Naive thymus-derived CD4-positive, alpha-beta T cell (primary cell): ENCODE measurements around the gene AKAP17A. TPM values are rescaled to one million over a fixed set of nuclear protein-coding genes. Genes with fewer than 3 reads are reported as not detected.

Experiments used
- ATAC-seq: fragments of 150-1000 bp; cut with Tn5 transposase; 2 replicates; pipeline ENCODE4 v1.10.0; 2021; ENCODE audit warnings: mild to moderate bottlenecking, moderate library complexity
- CTCF ChIA-PET: fragments of 350-600 bp; sonication (Branson Sonifier 250); formaldehyde crosslinking; loops from one replicate; lab custom pipeline; 2021; ENCODE audit warnings: antibody characterized with exemption; lab: Charles Lee
- POLR2A ChIA-PET: fragments of 350-600 bp; sonication (Branson Sonifier 250); formaldehyde crosslinking; loops from one replicate; lab custom pipeline; 2021; ENCODE audit warnings: antibody characterized with exemption, inconsistent platforms; lab: Charles Lee
- DNase-seq, 9 donors: peaks; one replicate each; pipeline versions ENCODE4 v3.0.0 to v3.0.0-alpha.2; 2020 to 2022; ENCODE audit warnings: mixed read lengths in 1 of 9
- H3K27ac ChIP-seq: one replicate; pipeline ENCODE4 v1.7.0; 2013; ENCODE audit warnings: mild to moderate bottlenecking, low read depth, low read length, moderate library complexity
- H3K27me3 ChIP-seq, 2 donors: one replicate each; pipeline ENCODE4 v1.7.0; 2013; ENCODE audit warnings: low read length in 2 of 2, mild to moderate bottlenecking in 2 of 2, moderate library complexity in 2 of 2; ENCODE audit not compliant: control insufficient read depth in 2 of 2, insufficient read depth in 2 of 2
- H3K36me3 ChIP-seq, 3 experiments: 1 replicate in 2 of 3; 2 replicates in 1 of 3; pipeline ENCODE4 v1.7.0; 2013; ENCODE audit warnings: low read length in 3 of 3, mild to moderate bottlenecking in 3 of 3, moderate library complexity in 1 of 3; ENCODE audit not compliant: insufficient read depth in 3 of 3, control insufficient read depth in 2 of 3
- H3K4me1 ChIP-seq, 2 donors: one replicate each; pipeline ENCODE4 v1.7.0; 2013; ENCODE audit warnings: low read length in 2 of 2, mild to moderate bottlenecking in 2 of 2, moderate library complexity in 1 of 2; ENCODE audit not compliant: control insufficient read depth in 2 of 2, insufficient read depth in 2 of 2
- H3K4me3 ChIP-seq: 2 replicates; pipeline ENCODE4 v1.7.0; 2013; ENCODE audit warnings: mild to moderate bottlenecking, low read length
- H3K9me3 ChIP-seq, 3 experiments: 1 replicate in 2 of 3; 2 replicates in 1 of 3; pipeline ENCODE4 v1.7.0; 2013; ENCODE audit warnings: low read length in 3 of 3; ENCODE audit not compliant: control insufficient read depth in 2 of 3
- H3K27ac Mint-ChIP-seq, 9 donors: one replicate each; pipeline ENCODE4 v1.8.0; 2020 to 2022; ENCODE audit warnings: mixed read lengths in 9 of 9, mild to moderate bottlenecking in 8 of 9, moderate library complexity in 5 of 9, inconsistent platforms in 2 of 9
- H3K27me3 Mint-ChIP-seq, 5 donors: one replicate each; pipeline ENCODE4 v1.8.0; 2021 to 2022; ENCODE audit warnings: mixed read lengths in 5 of 5, mild to moderate bottlenecking in 1 of 5
- H3K36me3 Mint-ChIP-seq, 5 donors: one replicate each; pipeline ENCODE4 v1.8.0; 2020 to 2022; ENCODE audit warnings: mixed read lengths in 5 of 5, mild to moderate bottlenecking in 3 of 5, inconsistent platforms in 1 of 5
- H3K4me1 Mint-ChIP-seq, 7 donors: one replicate each; pipeline ENCODE4 v1.8.0; 2020 to 2022; ENCODE audit warnings: mixed read lengths in 7 of 7, mild to moderate bottlenecking in 3 of 7, inconsistent platforms in 1 of 7
- H3K4me3 Mint-ChIP-seq, 10 donors: one replicate each; pipeline ENCODE4 v1.8.0; 2020 to 2022; ENCODE audit warnings: mild to moderate bottlenecking in 10 of 10, mixed read lengths in 10 of 10, moderate library complexity in 6 of 10, inconsistent platforms in 2 of 10
- H3K9me3 Mint-ChIP-seq, 11 donors: one replicate each; pipeline ENCODE4 v1.8.0; 2020 to 2022; ENCODE audit warnings: mixed read lengths in 11 of 11, mild to moderate bottlenecking in 4 of 11, inconsistent platforms in 1 of 11, moderate library complexity in 1 of 11
- intact Hi-C, 2 donors: fragments of 100-400 bp; cut with micrococcal nuclease; formaldehyde crosslinking; loops; one replicate each; pipeline ENCODE4 v1.15.1; 2023
- polyA plus RNA-seq, 2 donors: library from polyadenylated mRNA; unstranded; fragments of 300-500 nt; fragmentation: Illumina TruSeq; gene quantifications; one replicate each; pipeline ENCODE4 v1.2.3, GENCODE V29; 2021
- total RNA-seq, 6 experiments: library from RNA in 5 of 6; stranded (reverse) in 5 of 6; gene quantifications; 1 replicate in 5 of 6; 2 replicates in 1 of 6; pipeline ENCODE4 v1.2.3 and lab custom pipeline; 2021 to 2026

AKAP17A gene
- total and polyA plus RNA-seq, 7 experiments from 2014 or later, result 19.2 to 165 (median 119) TPM

- peaks cover 32 to 100% (median 50%) of the 10 kb centered on the region in 3 experiments for H3K36me3 ChIP-seq
- Mint-ChIP-seq H3K36me3 (peaks cover 0 to 51% (median 35%) of the 10 kb centered on the region in 5 donors), H3K27me3 (no peaks in the 10 kb centered on the region), H3K27ac (peak overlapping the region in 1 of 9 donors; percentile 22), H3K4me3 (no peak overlapping the region), H3K4me1 (peaks cover 5 to 27% (median 19%) of the 10 kb centered on the region in 7 donors), H3K9me3 (peaks cover 0 to 2% (median 0%) of the 10 kb centered on the region in 11 donors)
- no peak overlapping the region for H3K4me3 ChIP-seq
- peak; percentile 26 for ATAC-seq
- peaks cover 0 to 3% (median 0%) of the 10 kb centered on the region in 3 experiments for H3K9me3 ChIP-seq
- CTCF ChIA-PET, result no interaction called here
- H3K27me3 ChIP-seq, result no peaks in the 10 kb centered on the region
- DNase-seq, result no peak
- H3K4me1 ChIP-seq, result peaks cover 3 to 7% of the 10 kb centered on the region in 2 donors
- POLR2A ChIA-PET, result no interaction called here
- H3K27ac ChIP-seq, result no peak overlapping the region
- intact Hi-C loops, result no loop called here
These were observed 6.8 kb downstream of the AKAP17A start for GRCh38 chrX:1598021-1598875.

- ChIA-PET CTCF (no interaction called here), POLR2A (no interaction called here)
- peaks cover 9 to 18% (median 16%) of the 10 kb centered on the region in 7 donors for H3K4me1 Mint-ChIP-seq
- Histone ChIP-seq H3K9me3 (peaks cover 0 to 3% (median 0%) of the 10 kb centered on the region in 3 experiments), H3K4me1 (peaks cover 0 to 2% of the 10 kb centered on the region in 2 donors), H3K27ac (no peak overlapping the region), H3K36me3 (peaks cover 32 to 94% (median 44%) of the 10 kb centered on the region in 3 experiments), H3K27me3 (no peaks in the 10 kb centered on the region), H3K4me3 (no peak overlapping the region)
- H3K27ac Mint-ChIP-seq, result peak overlapping the region in 2 of 9 donors; percentile 69 to 73
- H3K4me3 Mint-ChIP-seq, result peak overlapping the region in 1 of 10 donors; percentile 36
- ATAC-seq, result peak; percentile 12
- H3K36me3 Mint-ChIP-seq, result peaks cover 0 to 47% (median 37%) of the 10 kb centered on the region in 5 donors
- peaks cover 0 to 2% (median 0%) of the 10 kb centered on the region in 11 donors for H3K9me3 Mint-ChIP-seq
- DNase-seq, result no peak
- intact Hi-C loops, result no loop called here
- H3K27me3 Mint-ChIP-seq, result no peaks in the 10 kb centered on the region
These were observed 7.7 kb downstream of the AKAP17A start for GRCh38 chrX:1598876-1599790.

DNA sequence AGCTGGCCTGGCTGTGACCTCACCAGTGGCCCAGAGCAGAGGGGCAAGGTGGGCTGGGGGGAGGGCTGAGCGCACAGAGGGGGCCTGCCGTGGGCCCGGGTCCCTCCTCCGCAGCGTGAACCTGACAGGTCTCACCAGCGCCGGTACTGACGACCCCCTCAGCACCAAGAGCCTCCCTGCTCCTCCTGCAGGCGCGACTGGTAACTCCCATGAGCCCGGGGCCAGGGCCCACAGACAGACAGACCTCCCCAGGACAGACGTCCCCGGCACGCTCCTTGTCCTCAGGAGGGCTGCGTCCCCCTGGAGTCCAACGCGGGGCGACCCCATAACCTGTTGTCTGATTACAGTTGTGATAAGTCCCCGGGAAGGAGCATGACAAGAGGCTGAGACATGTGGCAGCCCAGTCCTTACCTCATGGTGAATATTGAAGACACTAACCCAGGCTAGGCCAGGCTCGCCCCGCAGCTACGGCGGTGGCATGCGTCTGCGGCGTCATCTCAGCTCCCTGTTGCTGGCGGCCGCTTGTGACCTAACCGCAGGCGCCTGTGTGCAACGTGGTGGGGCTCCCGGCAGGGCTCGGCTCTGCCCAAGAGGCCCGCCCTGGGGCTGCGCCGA, 8.5 kb downstream of the AKAP17A start:
- Histone ChIP-seq H3K36me3 (peaks cover 30 to 90% (median 42%) of the 10 kb centered on the region in 3 experiments), H3K27me3 (no peaks in the 10 kb centered on the region), H3K27ac (no peak overlapping the region), H3K4me3 (no peak overlapping the region), H3K9me3 (peaks cover 0 to 3% (median 0%) of the 10 kb centered on the region in 3 experiments), H3K4me1 (no peaks in the 10 kb centered on the region)
- intact Hi-C loops, result no loop called here
- CTCF ChIA-PET, result no interaction called here
- no peak for DNase-seq
- Mint-ChIP-seq H3K36me3 (peaks cover 0 to 46% (median 39%) of the 10 kb centered on the region in 5 donors), H3K9me3 (peaks cover 0 to 2% (median 0%) of the 10 kb centered on the region in 11 donors), H3K27ac (peak overlapping the region in 1 of 9 donors; percentile 67), H3K4me1 (peaks cover 11 to 19% (median 15%) of the 10 kb centered on the region in 7 donors), H3K27me3 (no peaks in the 10 kb centered on the region), H3K4me3 (no peak overlapping the region)
- POLR2A ChIA-PET, result no interaction called here
- ATAC-seq, result no peak

DNA sequence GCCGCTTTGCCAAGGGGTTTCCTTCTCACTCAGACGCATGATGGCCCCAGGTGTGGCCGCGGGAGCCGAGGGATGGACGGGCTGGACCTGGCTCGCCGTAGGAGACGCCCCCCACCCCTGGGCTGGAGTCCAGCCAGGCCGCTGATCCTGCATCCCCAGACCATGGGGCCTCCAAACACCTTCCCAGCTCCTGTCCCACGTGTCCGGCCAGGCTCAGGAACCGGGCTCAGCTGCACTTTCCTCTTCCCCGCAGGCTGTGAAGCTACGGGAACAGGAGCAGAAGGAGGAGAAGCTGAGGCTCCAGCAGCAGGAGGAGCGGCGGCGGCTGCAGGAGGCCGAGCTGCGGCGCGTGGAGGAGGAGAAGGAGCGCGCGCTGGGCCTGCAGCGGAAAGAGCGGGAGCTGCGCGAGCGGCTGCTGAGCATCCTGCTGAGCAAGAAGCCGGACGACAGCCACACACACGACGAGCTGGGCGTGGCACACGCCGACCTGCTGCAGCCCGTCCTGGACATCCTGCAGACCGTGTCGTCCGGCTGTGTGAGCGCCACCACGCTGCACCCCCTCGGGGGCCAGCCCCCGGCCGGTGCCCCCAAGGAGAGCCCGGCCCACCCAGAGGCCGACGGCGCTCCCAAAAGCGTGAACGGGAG, 9.1 kb downstream of the AKAP17A start:
- no peaks in the 10 kb centered on the region for H3K4me1 ChIP-seq
- H3K27ac ChIP-seq, result no peak overlapping the region
- intact Hi-C loops, result no loop called here
- ChIA-PET CTCF (no interaction called here), POLR2A (no interaction called here)
- Mint-ChIP-seq H3K4me1 (peaks cover 6 to 15% (median 11%) of the 10 kb centered on the region in 7 donors), H3K27me3 (no peaks in the 10 kb centered on the region), H3K9me3 (peaks cover 0 to 2% (median 0%) of the 10 kb centered on the region in 11 donors), H3K4me3 (no peak overlapping the region), H3K27ac (no peak overlapping the region), H3K36me3 (peaks cover 0 to 40% (median 34%) of the 10 kb centered on the region in 5 donors)
- H3K27me3 ChIP-seq, result no peaks in the 10 kb centered on the region
- H3K36me3 ChIP-seq, result peaks cover 24 to 83% (median 36%) of the 10 kb centered on the region in 3 experiments
- peaks cover 0 to 3% (median 0%) of the 10 kb centered on the region in 3 experiments for H3K9me3 ChIP-seq
- no peak overlapping the region for H3K4me3 ChIP-seq
- ATAC-seq (no peak), DNase-seq (no peak)

- POLR2A ChIA-PET, result no interaction called here
- Histone ChIP-seq H3K4me1 (no peaks in the 10 kb centered on the region), H3K27ac (no peak overlapping the region), H3K4me3 (no peak overlapping the region), H3K9me3 (peaks cover 0 to 3% (median 0%) of the 10 kb centered on the region in 3 experiments), H3K27me3 (no peaks in the 10 kb centered on the region), H3K36me3 (peaks cover 17 to 77% (median 30%) of the 10 kb centered on the region in 3 experiments)
- intact Hi-C loops, result no loop called here
- ATAC-seq (no peak), DNase-seq (no peak)
- Mint-ChIP-seq H3K4me3 (peak overlapping the region in 1 of 10 donors; percentile 4), H3K4me1 (peaks cover 4 to 15% (median 7%) of the 10 kb centered on the region in 7 donors), H3K27ac (no peak overlapping the region), H3K36me3 (peaks cover 0 to 34% (median 30%) of the 10 kb centered on the region in 5 donors), H3K27me3 (no peaks in the 10 kb centered on the region), H3K9me3 (peaks cover 0 to 2% (median 0%) of the 10 kb centered on the region in 11 donors)
- CTCF ChIA-PET, result no interaction called here
These were observed 9.8 kb downstream of the AKAP17A start for GRCh38 chrX:1601051-1601767.
